Activated CD8-positive, alpha-beta memory T cell treated with anti-CD3 and anti-CD28 coated beads for 48 hours (primary cell): ENCODE results near the gene GNRHR.
"Not testable (repeated sequence)": the region's sequence is repeated elsewhere in the genome, so short reads cannot be mapped to it uniquely, and the experiment has no call there.

Experiments
- DNase-seq, 3 experiments: peaks; one replicate each; pipeline ENCODE4 v3.0.0-alpha.2; 2020; ENCODE audit warnings: low read depth in 2 of 3, low spot score in 2 of 3

The GNRHR gene

GRCh38 chr4:67727124-67727850 is 26.9 kb downstream of the GNRHR start:
- DNase-seq: no peak

DNA sequence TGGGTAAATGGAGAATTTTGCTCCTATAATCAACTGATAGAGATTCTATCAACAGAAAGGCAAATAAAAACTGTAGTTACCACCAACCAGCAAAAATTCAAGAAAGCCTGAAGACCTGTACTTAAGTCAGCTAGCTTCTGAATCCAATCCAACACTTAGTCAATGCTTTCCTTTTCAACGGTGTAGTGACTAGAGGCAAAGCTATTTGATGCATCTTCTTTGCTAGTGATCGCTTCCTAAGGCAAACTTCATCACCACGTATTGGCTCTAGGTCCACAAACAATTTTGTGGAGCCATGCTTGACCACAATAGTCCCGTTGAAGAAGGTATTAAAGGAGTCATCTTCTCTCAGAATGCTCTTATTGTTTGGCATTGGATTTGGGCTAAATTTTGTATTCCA is 28.2 kb downstream of the GNRHR start:
- DNase-seq: no peak

GRCh38 chr4:67725132-67725531 is 29.1 kb downstream of the GNRHR start:
- no peak for DNase-seq

DNA sequence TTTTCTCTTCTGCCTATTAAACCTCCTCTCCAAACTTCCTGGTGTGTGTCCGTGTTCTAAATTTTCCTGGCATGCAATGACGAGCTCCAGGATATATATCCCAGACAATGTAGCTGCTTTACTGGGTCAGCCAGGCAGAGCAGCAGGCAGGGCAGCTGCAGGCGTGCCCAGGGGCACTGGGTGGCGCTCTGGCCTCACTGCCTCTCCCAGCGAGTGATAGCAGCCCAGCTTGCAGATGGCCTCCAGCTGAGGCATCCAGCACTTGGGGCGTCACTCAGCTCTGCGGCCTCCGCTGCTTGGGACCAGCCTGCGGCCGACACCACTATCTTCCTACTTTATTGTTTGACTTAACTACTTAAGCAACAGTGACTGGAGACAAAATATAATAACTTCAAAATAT is 30.2 kb downstream of the GNRHR start:
- no peak for DNase-seq

GRCh38 chr4:67723341-67723740 is 30.8 kb downstream of the GNRHR start:
- DNase-seq: no peak

- no peak for DNase-seq
Measured at GRCh38 chr4:67721770-67722597, 32.2 kb downstream of the GNRHR start.

DNA sequence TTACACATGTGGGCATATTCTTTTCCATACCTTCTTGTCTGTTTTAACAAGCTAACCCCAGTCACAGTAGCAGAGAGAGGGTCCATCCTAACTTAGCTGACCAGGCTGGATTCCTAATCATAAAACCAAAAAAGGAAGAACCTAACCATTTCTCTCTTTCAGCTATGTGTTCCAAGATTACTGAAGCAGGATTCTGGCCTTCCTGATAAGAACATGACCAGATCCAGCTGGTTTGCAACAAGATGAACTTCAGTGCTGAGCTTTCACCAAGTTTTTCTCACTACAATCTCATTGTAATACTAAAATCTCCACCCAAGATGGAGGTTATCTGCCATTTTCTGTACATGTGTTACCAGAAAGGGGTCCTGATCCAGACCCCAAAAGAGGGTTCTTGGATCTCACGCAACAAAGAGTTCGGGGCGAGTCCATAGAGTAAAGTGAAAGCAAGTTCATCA is 32.8 kb downstream of the GNRHR start:
- DNase-seq: no peak

- DNase-seq: no peak
Measured at GRCh38 chr4:67719953-67720617, 34.1 kb downstream of the GNRHR start.

- no peak for DNase-seq
Measured at GRCh38 chr4:67718848-67719247, 35.3 kb downstream of the GNRHR start.

DNA sequence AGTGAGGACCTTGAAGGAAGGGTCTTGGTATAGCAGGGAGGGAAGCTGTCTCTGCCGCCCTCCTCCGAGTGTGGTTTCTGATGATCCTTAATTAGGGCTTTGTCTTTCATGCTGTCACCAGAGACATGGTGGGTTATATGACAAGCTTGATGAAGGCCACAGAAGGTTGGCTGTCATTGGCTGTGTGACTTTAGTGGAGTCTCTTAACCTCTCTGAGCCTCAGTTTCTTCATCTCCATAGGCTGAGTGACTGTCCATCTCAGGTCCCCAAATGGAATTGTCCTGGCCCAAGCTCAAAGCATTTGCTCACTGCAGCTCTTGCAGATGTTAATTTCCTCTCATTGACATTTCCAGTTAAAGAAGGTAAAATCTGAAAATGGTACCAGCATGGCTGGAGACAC is 36.6 kb downstream of the GNRHR start:
- no peak for DNase-seq

GRCh38 chr4:67714955-67715354 is 39.2 kb downstream of the GNRHR start:
- DNase-seq: no peak

DNA sequence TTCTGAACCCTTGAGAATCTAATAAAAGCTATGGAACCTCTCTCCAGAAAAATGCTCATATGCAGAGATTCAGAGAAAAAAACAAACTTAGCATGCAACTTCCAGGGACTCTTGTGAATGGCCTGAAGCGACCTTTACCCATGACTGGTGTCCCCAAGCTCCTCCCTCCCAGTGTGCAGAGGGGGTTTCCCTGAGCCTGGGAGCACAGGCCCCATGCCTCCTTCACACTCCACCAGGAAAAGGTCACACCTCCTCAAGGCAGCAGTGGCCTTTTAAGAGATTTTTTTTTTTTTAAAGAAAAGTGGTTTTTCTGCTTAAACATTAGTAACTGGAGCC is 40.0 kb downstream of the GNRHR start:
- DNase-seq: peak in 1 of 3 experiments; percentile 45

DNA sequence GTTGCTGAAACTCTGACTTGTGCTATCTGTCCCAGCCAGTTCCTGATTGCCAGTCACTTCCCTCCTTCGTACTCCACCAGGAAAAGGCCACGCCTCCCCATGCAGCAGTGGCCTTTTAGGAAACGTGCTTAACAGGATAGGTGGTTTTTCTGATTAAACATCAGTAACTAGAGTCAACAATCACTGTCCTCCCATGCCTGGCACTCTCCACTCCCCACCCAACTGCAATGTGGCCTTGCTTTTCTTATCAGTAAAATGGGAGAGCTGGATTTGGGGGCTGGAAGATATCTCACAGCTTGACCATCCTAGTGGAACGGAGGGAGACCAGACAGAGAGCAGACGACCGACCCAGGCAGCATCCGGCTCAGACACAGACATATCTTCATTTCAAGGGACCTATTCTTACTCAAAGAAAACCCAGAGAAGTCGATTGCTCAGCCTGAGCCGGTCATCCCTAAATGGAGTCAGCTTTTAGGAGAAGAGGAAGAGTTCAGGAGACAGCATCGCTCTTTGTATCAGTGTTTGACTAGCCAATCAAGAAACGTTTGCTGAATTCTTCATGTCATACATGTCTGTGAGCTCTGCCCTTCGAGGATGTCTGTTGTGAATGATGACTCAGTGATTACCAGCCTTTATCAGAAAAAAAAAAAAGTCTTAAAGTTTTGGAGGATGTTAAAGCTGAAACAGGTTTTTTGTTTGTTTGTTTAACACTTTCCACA is 40.5 kb downstream of the GNRHR start:
- no peak for DNase-seq

DNA sequence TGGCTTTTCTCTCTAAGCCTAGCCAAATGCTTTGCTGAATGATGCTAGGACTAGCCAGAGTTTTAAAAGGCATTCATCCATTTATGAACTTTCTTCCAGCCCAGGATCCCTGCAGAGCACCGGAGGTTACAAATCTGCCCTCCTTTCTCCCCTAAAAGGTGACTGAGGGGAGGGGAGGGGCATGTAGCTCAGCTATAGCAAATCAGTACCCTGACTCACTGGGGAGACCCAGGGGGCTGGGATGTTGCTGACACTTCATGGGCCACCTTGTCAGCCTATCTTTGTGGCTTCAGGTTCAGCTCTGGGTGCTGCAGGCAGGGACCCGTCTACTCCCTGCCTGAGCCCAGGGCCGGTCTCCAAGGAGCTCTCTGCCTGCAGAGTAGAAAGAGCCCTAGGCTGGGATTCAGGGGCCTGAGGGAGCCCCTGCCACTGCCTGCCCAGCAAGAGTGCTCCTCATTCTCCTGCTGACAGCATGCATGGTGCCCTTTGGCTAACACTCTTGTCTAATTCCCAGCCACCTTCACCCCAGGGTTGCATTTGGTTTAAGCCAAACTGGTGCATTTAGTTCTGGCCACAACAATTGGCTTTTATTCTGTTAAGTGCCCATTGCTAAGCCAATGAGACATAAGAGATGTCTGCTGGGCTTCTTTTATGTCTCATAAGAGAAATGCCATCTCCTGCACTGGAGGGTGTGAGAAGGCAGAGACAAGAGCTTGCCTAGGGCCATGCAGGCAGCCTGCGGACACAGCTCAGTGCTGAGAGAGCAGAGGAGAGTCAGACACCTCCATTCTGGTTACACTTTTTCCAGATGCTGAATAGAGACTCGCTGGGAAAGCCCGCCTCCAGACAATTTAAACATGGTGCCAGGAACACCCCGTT is 41.3 kb downstream of the GNRHR start:
- no peak for DNase-seq

- no peak for DNase-seq
Measured at GRCh38 chr4:67712000-67712625, 42.1 kb downstream of the GNRHR start.

DNA sequence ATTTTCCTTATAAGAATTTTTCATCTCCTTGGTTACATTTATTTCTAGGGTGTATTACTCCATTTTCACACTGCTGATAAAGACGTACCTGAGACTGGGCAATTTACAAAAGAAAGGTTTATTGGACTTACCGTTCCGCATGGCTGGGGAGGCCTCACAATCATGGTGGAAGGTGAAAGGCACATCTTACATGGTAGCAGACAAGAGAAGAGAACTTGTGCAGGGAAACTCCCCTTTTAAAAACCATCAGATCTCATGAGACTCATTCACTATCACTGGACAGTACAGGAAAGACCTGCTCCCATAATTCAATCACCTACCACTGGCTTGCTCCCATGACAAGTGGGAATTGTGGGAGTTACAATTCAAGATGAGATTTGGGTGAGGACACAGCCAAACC is 47.5 kb downstream of the GNRHR start:
- DNase-seq: not testable (repeated sequence)

GRCh38 chr4:67704843-67705242 is 49.3 kb downstream of the GNRHR start:
- no peak for DNase-seq

GRCh38 chr4:67702166-67702565 is 52.0 kb downstream of the GNRHR start:
- no peak for DNase-seq

DNA sequence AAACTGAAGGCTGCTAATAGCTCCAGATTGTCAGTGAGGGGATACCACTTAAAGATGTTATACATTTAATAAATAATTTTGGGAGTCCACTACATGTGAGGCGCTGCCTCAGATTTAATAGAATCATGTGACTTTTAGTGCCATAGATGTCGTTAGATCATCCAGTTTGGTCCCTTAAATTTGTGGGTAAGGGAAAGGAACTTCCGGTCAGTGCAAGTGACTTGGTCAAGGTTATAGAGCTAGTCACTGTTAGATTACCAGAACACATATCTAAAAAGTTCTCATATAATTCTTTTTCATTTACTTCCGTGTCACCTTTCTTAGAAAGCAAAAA is 52.7 kb downstream of the GNRHR start:
- DNase-seq: no peak
